Measurements from ENCODE around the gene CEP170B. TPM values are rescaled to one million over a fixed set of nuclear protein-coding genes. Genes with fewer than 3 reads are reported as not detected.

The CEP170B gene
- total and polyA plus RNA-seq, 2 of the 8 experiments (the other 6 are each of a cell fraction or from before 2014, with no cell fraction given) = 9.1 to 33.8 TPM

DNA sequence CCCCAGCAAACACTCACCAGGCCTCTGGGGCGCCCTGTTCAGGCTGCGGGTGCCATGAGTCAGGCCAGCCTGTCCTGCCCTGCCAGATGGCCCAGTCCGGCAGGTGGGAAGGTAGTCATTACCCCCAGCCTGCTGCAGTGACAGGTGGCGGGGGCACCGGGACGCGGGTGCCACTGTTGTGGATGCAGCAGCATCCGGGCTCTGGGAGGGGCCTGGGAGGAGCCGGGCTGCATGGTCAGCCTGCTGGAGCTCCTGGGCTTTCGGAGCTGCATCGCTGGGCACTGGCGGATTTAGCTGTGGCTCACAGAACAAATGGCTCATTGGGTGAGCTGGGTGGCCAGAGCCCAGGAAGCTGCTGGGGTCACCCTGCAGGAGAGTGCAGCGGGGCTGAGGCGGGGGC, 13.5 kb downstream of the CEP170B start:
- Histone ChIP-seq H3K23ac (ENCODE audit: insufficient read length) (no peak overlapping the region), H3K4me3 (ENCODE audit: extremely low read depth in 1 of 4, insufficient read depth in 2 of 4, low read depth in 3 of 4, low read length in 4 of 4) (no peak overlapping the region), H2BK15ac (ENCODE audit: low read length) (no peak overlapping the region), H3K18ac (ENCODE audit: extremely low read depth, low read length) (no peak overlapping the region), H3K4me2 (ENCODE audit: insufficient read depth in 1 of 2, low read depth in 2 of 2, low read length in 2 of 2) (no peak overlapping the region), H4K20me1 (replicated peaks in 1 of 2; ENCODE audit: control insufficient read depth in 1 of 2, insufficient read depth in 2 of 2, low read length in 2 of 2) (peaks cover 5 to 31% of the 10 kb centered on the region in 2 experiments), H3K79me1 (ENCODE audit: low read depth, low read length) (peaks cover 7% of the 10 kb centered on the region), H4K5ac (ENCODE audit: insufficient read length, low read depth, low read length) (no peak overlapping the region), H3K56ac (replicated peaks; ENCODE audit: insufficient read length, low read depth, low read length) (no peak overlapping the region), H3K79me2 (ENCODE audit: control insufficient read depth in 1 of 2, insufficient read depth in 2 of 2, low read length in 2 of 2) (no peaks in the 10 kb centered on the region; a peak in 1 of 4 replicates), H3K9me3 (ENCODE audit: insufficient read depth in 2 of 2, low read depth in 1 of 2, low read length in 1 of 2) (no peaks in the 10 kb centered on the region), H3K9ac (replicated peaks in 1 of 4; ENCODE audit: extremely low read depth in 1 of 4, low read depth in 3 of 4, low read length in 3 of 4) (no peak overlapping the region), H3K14ac (ENCODE audit: insufficient read length) (no peak overlapping the region), H3K23me2 (ENCODE audit: low read depth, low read length) (no peaks in the 10 kb centered on the region; the same call in 1 of the 2 replicates), H2BK12ac (ENCODE audit: low read depth, low read length) (no peak overlapping the region), H2BK5ac (ENCODE audit: low read depth, low read length) (no peak overlapping the region), H4K91ac (replicated peaks; ENCODE audit: insufficient read length, low read length) (no peak overlapping the region), H4K8ac (ENCODE audit: extremely low read depth, insufficient read depth, low read length) (no peak overlapping the region; the same call in 1 of the 2 replicates), H3K4me1 (replicated peaks in 1 of 4; ENCODE audit: control insufficient read depth in 3 of 4, insufficient read depth in 4 of 4, low read length in 3 of 4) (peaks cover 0 to 21% (median 4%) of the 10 kb centered on the region in 4 experiments; a peak in 5 of 7 replicates), H3K27me3 (replicated peaks in 1 of 4; ENCODE audit: control insufficient read depth in 3 of 4, extremely low read depth in 1 of 4, insufficient read depth in 3 of 4, low read length in 3 of 4) (no peaks in the 10 kb centered on the region), H2BK20ac (ENCODE audit: low read length) (no peak overlapping the region), H2BK120ac (replicated peaks; ENCODE audit: low read depth, low read length) (no peak overlapping the region), H3K27ac (ENCODE audit: low read depth, low read length) (no peak overlapping the region), H2AFZ (ENCODE audit: low read length) (no peak overlapping the region), H3K4ac (replicated peaks; ENCODE audit: insufficient read length, low read depth, low read length) (no peak overlapping the region), H2AK5ac (ENCODE audit: low read depth, low read length) (no peak overlapping the region), H3K36me3 (ENCODE audit: control insufficient read depth in 2 of 4, insufficient read depth in 4 of 4, low read length in 3 of 4) (peaks cover 0 to 11% (median 4%) of the 10 kb centered on the region in 4 experiments; a peak in 4 of 8 replicates)
- DNase-seq (ENCODE audit: low read depth in 1 of 2, low spot score in 2 of 2) (no peak), FAIRE-seq (no peak)
- ChIA-PET CTCF (ENCODE audit: partially characterized antibody) (interaction anchor here (0.5 to 1.5 kb wide), 3 partner anchors 13 to 403 kb away, joined by 3 to 4 read pairs (median 3); no protein-coding TSS in a partner anchor), POLR2A (ENCODE audit: partially characterized antibody) (interaction anchor here (1.1 to 1.2 kb wide), 2 partner anchors 22 to 34 kb away, joined by 4 read pairs; no protein-coding TSS in a partner anchor)
- 89% methylated on average over 14 of the region's 14 CpGs; no CpG with 5 or more reads in 1 of the 2 experiments for WGBS, 2 experiments (ENCODE audit: extremely low coverage in 1 of 2, insufficient coverage in 1 of 2, insufficient read length in 1 of 2, insufficient replicate concordance in 2 of 2, low coverage in 1 of 2, low lambda C conversion rate in 2 of 2, missing lambda C conversion rate in 1 of 2)
- TF ChIP-seq ZNF274 (IDR thresholded peaks at IDR 0.05; ENCODE audit: borderline replicate concordance, extremely low read depth, low read length) = no peak
- no peak for TF ChIP-seq ASH2L (IDR thresholded peaks at IDR 0.05; ENCODE audit: low read length)
- TF ChIP-seq SAP30 (IDR thresholded peaks at IDR 0.05; ENCODE audit: insufficient read depth, insufficient replicate concordance, low read length) = no peak
- no peak for TF ChIP-seq FOSL1 (IDR thresholded peaks at IDR 0.05; ENCODE audit: insufficient read depth, low read depth, low read length)

Measured in H1 (cell line).